Testis (tissue), 2 donors: ENCODE data around the gene RNF125.

Experiments
- CTCF ChIP-seq, 3 experiments: fragments of 450-650 bp in 2 of 3; fragments of 200-600 bp in 1 of 3; sonication (generic) in 1 of 3; IDR thresholded peaks; one replicate each; pipeline ENCODE4 v1.5.1; 2016 to 2019; ENCODE audit warnings: antibody characterized with exemption in 3 of 3, mild to moderate bottlenecking in 2 of 3, moderate library complexity in 1 of 3
- POLR2A ChIP-seq: fragments of 450-650 bp; IDR thresholded peaks from one replicate; pipeline ENCODE4 v1.6.1; 2017; ENCODE audit warnings: antibody characterized with exemption, mild to moderate bottlenecking, moderate library complexity

DNA sequence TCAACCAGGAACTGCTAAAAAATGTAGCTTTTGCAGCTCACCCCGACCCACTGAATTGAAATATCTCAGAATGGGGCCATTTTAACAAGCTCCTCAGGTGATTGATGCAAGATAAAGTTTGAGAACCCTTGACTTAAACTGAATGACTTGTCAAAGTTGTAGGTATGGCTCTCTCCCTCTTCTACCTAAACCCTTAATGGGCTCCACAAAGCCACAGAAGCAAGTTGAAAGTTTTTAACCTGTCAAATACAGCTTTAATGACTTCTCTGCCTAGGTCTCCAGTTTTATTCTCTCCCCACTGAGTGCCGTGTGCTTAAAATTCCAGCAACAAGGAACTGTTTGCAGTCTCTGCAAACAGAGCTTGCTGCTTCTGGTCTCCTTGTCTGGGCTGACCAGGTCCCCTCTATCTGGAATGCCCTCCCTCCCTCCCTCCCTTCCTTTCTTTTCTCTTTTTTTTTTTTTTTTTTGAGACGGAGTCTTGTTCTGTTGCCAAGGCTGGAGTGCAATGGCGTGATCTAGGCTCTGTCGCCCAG, 19.7 kb upstream of the RNF125 start:
- TF ChIP-seq POLR2A (no peak), CTCF (IDR thresholded peaks at IDR 0.05) (no peak)
